NCI-H2227 (cell line): ENCODE data around the gene SLC17A8.
A peak's percentile ranks its signal among the peaks of the same experiment; 100 is the strongest.
"Not testable (repeated sequence)": the region's sequence is repeated elsewhere in the genome, so short reads cannot be mapped to it uniquely, and the experiment has no call there.

Source experiments
- DNase-seq: peaks from one replicate; lab custom pipeline; 2025; ENCODE audit not compliant: unreplicated experiment; lab: John Stamatoyannopoulos, UW

SLC17A8 gene

GRCh38 chr12:100422646-100423045, 65.8 kb downstream of the SLC17A8 start:
- no peak for DNase-seq

GRCh38 chr12:100426145-100426544, 69.3 kb downstream of the SLC17A8 start:
- no peak for DNase-seq

GRCh38 chr12:100427078-100427477, 70.2 kb downstream of the SLC17A8 start:
- no peak for DNase-seq

- not testable (repeated sequence) for DNase-seq
Measured at GRCh38 chr12:100430251-100430650, 73.4 kb downstream of the SLC17A8 start.

- no peak for DNase-seq
Measured at GRCh38 chr12:100433701-100434100, 76.8 kb downstream of the SLC17A8 start.

- DNase-seq = no peak
Measured at GRCh38 chr12:100434177-100434576, 77.3 kb downstream of the SLC17A8 start.

- DNase-seq = no peak
Measured at GRCh38 chr12:100435957-100436356, 79.1 kb downstream of the SLC17A8 start.

GRCh38 chr12:100437038-100437841, 80.4 kb downstream of the SLC17A8 start:
- no peak for DNase-seq

GRCh38 chr12:100439797-100440196, 82.9 kb downstream of the SLC17A8 start:
- DNase-seq = no peak

- DNase-seq = no peak
Measured at GRCh38 chr12:100442403-100442802, 85.5 kb downstream of the SLC17A8 start.

- DNase-seq = no peak
Measured at GRCh38 chr12:100443434-100443833, 86.6 kb downstream of the SLC17A8 start.

GRCh38 chr12:100445081-100445481, 88.2 kb downstream of the SLC17A8 start:
- no peak for DNase-seq

- DNase-seq = no peak
Measured at GRCh38 chr12:100447381-100447780, 90.5 kb downstream of the SLC17A8 start.

GRCh38 chr12:100448656-100449055, 91.8 kb downstream of the SLC17A8 start:
- DNase-seq = no peak

GRCh38 chr12:100450735-100451134, 93.9 kb downstream of the SLC17A8 start:
- DNase-seq = no peak

- no peak for DNase-seq
Measured at GRCh38 chr12:100453951-100454350, 97.1 kb downstream of the SLC17A8 start.

GRCh38 chr12:100455896-100456295, 99.0 kb downstream of the SLC17A8 start:
- DNase-seq = no peak

- DNase-seq = no peak
Measured at GRCh38 chr12:100458191-100458590, 101.3 kb downstream of the SLC17A8 start.

- no peak for DNase-seq
Measured at GRCh38 chr12:100460702-100461101, 103.8 kb downstream of the SLC17A8 start.

- no peak for DNase-seq
Measured at GRCh38 chr12:100461330-100461973, 104.6 kb downstream of the SLC17A8 start.

- peak; percentile 85 for DNase-seq
Measured at GRCh38 chr12:100463661-100464060, 106.8 kb downstream of the SLC17A8 start.

GRCh38 chr12:100464529-100464928, 107.7 kb downstream of the SLC17A8 start:
- DNase-seq = no peak
